GM19455 (cell line): ENCODE results near the gene PPARA.

Experiments used
- ATAC-seq: cut with Tn5 transposase; IDR thresholded peaks from one replicate; pipeline ENCODE4 v1.9.1; 2021; ENCODE audit not compliant: unreplicated experiment

Gene PPARA

DNA sequence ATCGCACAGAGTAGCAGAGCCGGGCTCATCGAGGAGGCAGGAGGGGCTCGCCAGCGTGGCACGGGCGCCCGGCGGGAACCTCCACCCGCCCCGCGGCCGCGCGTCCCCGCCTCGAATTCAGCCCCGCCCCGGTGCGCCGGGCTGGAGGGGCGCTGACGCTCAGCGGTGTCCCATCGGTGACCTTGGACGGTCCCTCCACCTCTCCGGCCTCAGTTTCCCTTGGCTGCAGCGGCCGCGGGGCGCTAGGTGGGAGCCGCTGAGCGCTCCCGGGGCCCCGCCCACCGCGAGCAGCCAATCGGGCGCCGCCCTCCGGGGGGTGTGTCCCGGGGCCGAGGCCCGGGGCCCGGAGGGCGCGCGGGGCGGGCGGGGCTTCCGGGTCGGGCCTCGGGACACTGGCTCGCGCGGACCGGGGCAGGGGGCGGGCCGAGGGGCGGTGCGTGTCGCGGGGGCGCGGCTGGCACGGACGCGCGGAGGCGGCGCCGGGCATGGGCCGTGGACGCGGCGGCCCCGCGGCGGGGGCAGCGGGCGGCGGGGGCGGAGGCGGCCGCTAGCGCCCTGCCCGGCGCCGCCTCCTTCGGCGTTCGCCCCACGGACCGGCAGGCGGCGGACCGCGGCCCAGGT, at the start of gene PPARA:
PPARA (plus strand) TSS at position 493 of the 621 bp plus-strand sequence. CDS start 47,858 bp downstream, outside the sequence.
- ATAC-seq: peak; percentile 60

DNA sequence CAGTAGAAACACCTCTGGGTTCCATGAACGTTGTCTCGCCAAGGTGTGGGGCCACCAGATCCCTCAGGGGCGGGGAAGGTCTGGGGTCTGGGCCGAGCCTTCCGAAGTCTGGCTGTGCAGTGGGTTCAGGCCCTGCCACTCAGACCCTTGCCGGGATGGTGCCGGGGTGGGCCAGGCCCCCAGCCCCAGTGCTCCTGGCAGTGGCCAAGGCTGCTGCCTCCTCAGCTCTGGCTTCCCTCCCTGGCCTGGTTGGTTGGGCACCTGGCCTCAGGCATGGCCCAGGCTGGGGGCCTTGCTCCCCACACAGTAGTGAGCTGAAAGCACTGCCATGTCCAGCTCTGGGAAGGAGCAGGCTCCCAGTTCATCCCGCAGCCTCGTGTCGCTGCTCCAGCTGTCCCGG, 48.2 kb upstream of the PPARA start:
- ATAC-seq: no peak

DNA sequence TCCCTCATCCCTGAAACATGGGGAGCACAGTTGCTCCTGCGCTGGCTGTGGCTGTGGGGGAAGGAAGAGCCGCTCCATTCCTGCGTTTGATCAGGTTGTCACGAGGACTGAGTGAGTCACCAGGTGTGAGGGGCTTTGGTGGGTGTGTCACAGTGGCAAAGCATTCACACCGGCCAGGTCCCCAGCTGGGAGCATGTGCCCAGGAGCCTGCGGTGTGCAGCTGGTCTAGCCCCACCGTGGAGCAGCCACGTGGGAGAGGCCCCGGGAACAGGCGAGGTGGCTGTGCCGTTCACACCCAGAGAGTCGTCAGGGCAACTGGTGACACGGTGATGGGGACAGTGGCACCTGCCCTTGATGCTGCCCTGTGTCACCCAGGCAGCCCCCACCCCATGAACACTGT, 47.6 kb upstream of the PPARA start:
- no peak for ATAC-seq

DNA sequence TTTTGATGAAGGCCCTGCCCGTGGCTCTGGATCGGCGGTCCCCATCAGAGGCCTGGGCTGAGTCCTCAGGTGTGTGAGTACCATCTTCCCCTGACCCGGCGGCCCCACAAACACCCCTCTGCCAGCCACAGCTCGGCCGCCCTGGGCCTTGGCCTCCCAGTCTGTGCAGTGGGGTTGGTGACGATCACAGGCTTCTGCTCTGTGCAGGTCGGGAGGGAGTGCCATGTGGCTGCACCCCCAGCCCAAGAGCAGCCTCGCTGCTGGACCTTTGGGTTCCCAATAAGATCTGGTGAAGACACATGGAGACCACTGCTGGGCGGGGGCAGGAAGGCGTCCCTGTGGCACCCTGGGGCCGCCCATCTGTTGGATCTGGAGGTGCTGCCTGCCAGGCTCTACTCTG, 47.1 kb upstream of the PPARA start:
- ATAC-seq: no peak

DNA sequence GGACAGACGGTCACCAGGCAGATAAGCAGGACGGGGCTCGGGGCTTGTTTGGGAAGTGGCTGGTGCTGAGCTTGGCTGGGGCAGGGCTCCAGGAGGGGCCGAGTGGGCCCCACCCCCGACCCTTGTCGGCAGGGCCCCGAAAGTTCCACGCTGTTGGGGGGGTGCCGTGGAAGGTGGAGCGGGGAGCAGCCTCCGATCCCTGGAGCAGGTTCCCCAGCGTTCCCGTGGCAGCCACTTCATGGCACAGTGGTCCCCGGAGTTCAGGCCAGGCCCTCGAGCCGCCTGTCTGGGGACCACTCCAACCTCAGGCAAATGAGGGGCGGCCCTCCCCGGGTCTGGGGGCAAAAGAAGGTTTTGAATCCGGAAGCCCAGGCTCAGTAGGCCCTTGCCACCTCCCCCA, 46.7 kb upstream of the PPARA start:
- no peak for ATAC-seq

DNA sequence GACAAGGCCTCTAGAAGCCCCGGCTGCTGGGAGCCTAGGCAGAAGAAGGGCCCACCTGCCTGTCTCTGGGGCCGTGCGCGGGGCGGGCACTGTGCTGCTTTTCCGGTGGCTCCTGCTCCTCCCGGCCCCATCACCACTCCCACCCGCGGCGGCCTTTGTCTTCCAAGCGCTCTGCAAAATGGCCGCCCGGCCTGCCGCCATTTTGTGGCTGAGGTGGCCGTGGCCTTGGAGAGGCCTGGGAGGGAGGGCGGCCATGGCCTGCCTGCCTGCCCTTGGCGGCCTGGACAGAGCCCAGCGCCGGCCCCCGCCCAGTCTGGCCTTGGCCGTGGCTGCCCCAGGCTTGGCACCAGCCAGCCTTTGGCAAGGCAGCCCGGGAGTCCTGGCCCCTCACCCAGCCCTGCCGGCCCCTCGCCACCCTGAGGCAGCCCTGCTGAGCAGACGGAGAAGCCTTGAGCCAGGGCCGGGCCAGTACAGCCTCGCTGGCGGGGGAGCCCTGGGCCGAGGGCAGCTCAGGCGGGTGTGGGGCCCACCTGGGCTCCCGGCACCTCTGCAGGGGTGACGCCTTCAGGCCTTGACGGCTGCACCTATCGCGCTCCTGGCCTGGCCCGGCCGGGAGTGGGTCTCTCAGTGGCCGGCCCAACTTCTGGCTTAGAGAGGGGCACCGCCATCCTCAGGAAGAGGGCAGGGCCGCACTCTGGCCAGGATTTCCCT, 46.0 kb upstream of the PPARA start:
- no peak for ATAC-seq

DNA sequence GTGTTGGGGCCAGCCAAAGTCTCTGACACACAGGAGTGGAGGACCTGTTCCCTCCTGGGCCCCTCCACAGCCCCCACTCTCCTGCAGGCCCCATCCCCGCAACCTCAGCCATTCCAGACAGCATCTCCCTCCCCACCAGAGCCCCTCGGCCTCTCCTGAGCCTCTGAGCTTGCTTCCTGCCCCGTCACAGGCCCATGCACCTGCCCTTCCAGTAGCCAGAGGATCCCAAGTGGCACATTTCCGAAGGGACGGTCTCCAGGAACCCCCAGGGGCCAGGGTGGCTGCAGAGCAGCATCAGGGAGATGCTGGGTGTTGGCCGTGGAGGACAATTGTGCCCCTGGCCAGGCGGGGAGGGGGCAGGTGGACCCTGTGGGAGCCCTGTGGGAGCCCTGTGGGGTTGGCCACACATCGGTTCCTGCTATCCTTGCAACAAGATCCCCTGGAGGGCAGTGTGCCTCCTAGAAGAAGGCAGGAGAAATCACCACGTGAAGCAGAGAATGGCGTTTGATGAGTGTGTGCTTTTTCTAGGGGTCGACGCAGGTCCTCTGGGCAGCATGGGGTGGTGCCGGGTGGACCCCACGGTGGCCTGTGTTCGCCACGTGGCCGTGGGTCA, 45.3 kb upstream of the PPARA start:
- no peak for ATAC-seq

DNA sequence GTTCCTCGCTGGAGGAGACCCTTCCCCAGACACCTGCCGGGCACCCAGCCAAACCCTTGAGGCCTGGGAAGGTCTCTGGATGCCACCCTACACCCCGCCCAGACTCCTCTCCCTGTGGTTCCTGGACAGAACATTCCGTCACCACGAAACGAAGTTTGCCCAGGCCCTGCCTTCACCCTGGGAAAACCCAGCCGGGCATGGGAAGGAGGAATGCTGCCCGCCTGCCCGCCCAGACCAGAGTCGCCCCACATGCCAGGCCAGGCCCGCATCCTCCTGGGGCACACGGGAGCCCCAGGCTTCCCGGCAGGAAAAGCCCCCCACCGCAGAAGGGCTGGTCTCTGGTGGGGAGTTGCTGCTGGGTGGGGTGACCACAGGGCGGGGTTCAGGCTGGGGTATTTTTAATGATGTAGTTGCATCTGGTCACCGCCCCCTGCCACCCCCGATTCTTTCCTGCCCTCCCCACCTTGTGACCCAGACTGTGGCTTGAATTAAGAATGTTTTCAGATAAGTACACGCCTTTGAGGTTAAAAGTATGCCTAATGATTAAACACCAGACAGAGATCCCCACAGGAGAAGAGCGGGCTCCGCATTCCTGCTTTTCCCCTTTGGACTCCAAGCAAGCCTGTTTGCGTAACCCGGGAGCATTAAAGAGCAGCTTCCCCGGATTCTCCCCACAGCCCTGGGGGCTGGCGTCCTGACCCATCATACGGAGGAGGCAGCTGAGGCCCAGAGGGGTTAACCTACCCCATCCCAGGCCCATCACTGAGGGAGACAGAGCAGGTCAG, 44.6 kb upstream of the PPARA start:
- ATAC-seq: no peak

DNA sequence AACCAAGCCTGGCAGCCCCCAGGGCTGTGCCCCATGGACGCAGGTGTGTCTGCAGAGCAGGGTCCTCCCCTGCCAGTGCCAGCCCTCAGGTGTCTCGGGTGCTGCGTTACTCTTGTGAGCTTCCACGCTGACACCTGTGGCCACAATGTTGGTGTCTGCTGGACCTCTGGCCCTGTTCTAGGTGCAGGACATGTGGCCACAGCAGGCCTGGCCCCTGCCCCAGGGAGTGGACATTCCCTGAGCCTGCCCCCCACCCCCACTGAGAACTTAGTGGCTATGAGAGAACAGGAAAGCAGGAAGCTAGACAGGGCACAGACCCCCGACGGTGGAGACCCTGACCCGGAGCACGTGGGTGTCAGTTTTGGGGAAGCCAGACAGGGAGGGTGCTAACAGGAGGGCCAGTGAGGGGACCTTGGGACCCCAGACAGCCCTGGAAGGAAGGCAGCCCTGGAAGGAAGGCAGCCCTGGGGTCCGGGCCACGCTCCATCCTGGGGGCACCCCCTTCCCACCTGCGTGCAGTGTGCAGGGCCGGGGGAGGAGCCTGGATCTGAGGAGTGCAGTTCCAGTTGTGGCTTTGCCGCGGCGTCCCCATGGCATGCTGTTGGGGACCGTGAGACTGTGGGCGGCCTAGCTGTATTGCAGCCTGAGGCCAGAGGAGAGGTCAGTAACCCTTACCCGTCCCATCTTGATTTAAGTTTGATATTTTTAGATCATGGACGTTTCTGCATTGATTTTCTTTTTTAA, 43.9 kb upstream of the PPARA start:
- no peak for ATAC-seq

DNA sequence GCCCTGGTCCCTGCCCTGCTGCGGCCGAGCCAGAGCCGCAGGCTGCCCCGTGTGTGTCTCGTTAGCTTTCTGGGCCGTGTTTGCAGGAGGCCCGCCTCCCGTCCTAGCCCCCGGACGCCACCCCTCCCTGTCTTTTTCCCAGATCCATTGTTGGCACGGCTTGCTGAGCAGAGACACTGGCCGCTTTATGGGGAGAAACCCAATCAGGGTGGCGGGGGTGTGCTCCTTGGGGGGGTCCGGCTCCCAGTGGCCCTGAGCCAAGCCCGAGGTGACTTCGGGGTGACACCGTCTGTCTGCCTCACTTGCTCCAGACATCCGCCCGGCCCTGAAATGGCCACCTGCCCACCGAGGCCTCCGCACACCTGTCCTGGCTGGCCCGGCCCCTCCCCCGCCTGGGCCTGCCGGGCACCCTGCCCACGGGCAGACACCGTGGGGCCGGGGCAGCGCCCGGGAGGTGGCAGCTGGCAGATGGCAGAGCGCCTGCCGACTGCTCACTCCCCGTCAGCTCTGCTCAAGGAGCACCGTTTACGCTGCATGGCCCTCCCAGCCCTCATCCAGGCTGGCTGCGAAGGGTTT, 43.1 kb upstream of the PPARA start:
- no peak for ATAC-seq

DNA sequence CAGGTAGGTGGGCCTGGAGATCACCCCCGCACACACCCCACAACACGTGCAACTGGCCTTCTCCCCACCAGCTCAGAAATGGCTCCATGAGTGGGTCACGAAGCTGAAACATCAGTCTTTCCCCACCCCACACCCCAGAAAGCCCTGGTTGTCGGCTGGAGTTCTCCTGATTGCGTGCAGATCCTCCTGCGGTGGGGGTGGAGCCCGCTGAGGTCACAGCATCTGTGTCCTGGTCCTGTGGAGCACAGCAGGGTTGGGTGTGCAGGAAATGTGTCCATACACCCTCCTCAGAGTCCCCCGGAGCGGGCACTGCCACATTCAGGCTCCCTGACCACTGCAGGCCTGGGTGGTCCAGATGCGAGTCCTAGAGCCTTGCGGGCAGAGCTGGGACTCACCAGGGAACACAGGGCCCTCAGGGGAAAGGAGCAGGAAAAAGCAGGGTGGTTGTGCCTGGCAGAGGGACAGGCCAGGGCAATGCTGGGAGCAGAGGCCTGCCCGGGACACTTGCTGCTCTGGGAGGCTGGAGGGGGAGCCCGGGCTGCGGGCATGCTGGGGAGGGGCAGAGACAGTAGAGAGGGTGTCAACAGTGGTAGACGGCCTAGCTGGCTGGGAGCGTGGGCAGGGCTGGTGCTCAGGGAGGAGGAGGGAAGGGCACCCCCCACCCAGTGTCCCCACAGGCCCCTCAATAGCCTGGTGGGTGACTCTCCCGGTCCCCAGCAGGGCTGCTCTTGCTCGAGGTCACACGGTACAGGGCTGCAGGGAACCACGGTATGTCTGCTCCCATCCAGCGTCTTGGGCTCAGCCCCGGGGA, 42.4 kb upstream of the PPARA start:
- ATAC-seq: no peak

DNA sequence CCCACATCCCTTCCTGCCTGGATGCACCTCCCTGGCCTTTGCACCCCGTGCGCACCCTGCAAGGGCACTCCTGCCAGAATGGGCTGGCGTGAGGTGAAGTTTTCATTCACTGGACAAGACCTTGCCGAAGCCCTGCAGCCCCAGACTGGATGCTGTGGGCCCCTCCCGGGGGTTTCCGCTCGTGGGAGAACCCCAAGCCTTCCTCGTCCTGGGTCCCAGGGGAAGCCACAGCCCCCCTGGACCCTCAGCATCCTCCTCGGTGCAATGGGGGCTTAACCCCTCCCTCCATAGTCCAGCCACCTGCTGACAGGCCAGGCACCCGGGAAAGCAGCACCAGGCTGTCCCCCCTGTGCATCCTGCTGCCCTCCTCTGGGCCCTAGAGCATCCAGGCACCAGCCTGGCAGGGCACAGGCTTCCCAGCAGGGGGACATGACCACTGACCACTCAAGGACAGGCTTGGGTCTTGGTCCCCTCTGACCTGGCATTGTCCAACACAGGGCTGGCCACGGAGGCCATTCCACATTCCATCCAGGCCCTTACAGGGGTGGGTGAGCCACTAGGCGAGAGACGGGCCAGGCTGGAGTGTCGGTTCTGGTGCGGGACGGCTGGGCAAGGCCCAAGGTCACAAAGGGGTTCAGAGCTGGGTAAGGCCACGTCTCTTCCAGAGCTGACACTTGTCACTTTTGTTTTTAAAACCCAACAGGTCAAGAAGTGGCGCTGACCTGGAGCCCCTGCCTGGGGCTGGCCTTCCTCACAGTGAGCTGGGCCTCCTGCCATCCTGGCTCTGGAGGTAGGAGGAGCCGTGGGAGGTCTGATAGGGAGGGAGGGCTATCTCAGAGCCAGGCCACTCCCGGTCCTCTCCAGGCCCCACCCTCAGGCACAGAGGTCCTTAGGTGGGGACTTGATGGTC, 41.5 kb upstream of the PPARA start:
- no peak for ATAC-seq

DNA sequence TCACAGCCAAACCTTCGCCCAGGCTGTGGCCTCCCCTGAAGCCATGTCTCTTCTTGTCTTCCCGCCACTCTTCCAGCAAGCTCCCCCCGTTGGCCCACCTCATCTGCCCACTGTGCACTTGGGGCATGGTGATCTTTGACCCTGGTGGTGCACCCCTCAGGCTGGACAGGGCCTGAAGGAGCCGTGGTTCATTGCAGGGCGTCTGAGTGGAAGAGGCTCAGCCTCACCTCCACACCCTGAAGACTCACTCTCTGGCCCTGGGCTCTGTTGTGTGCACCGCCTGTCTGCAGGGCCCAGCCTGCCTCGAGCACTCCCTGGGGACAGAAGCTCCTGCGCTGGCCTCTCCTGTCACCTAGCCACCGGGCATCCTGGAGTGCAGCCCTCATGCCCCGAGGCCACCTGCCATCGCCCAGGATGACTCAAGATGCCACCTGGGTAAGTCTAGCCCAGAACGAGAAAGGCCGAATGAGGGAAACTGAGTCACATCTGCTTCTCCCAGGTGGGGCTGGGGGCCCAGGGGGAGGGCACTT, 40.8 kb upstream of the PPARA start:
- no peak for ATAC-seq

DNA sequence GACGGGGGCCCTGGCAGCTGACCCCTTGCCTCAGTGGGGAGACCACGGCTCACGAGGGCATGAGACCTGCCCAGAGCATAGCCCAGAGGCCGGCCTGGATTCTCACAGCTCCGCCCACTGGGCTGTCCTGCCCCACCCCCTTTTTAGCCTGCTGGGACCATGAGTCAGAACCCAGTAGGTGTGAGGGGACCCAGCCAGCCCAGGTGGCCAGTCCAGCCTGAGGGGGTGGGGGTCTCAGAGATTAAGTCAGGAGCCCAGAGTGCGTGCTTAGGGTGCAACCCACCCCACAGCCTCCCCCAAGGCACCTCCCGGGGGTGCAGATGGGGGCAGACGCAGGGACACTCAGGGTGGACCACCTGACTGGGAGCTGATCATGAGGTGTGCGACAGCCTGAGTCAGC, 40.1 kb upstream of the PPARA start:
- no peak for ATAC-seq

DNA sequence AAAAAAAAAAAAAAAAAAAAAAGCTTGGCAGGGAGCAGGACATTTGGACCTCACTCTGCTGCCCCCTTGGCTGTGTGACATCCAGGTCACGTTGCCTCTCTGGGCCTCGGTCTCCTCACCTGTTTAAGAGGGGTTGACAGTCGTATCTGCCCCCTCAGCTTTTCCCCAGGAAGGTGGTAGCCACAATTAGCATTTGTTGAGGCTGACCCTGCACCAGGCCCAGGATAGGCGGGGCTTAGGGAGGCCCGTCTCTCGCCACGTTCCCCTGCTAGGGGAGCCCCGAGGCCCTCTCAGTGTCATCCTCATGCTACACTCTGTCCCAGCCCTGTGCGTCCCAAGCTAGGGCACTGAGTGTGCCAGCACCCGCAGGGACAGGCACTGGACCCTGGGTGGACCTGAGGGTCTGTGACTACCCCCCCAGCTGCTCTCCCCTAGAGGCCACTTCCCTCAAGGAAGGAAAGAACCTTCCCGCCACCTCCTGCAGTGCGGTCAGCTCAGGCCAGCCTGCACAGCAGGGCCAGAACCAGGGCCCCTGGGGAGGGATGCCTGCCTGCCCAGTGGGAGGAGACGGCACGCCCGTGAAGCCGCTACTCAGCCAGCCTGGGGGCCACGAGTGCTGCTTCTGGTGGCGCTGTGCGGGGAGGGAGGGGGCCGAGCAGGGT, 38.5 kb upstream of the PPARA start:
- ATAC-seq: no peak

DNA sequence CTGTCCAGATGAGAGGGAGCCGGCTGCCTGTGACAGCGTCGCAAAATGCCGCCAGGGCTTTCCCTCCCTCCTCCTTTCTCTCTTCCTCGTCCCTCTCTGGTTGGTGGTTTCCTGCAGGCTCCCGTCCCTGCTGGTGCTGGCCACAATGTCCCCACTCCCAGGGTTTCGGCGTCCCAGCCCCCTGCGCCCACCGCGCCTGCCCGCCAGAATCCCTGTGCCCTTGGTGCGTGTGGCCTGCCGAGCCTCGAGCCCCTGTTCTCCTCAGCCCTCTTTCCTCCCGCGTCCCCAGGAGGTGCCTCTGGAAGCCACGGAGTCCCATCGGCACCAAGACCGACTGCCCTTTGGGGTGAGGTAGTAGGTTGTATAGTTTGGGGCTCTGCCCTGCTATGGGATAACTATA, 37.9 kb upstream of the PPARA start:
- ATAC-seq: no peak

DNA sequence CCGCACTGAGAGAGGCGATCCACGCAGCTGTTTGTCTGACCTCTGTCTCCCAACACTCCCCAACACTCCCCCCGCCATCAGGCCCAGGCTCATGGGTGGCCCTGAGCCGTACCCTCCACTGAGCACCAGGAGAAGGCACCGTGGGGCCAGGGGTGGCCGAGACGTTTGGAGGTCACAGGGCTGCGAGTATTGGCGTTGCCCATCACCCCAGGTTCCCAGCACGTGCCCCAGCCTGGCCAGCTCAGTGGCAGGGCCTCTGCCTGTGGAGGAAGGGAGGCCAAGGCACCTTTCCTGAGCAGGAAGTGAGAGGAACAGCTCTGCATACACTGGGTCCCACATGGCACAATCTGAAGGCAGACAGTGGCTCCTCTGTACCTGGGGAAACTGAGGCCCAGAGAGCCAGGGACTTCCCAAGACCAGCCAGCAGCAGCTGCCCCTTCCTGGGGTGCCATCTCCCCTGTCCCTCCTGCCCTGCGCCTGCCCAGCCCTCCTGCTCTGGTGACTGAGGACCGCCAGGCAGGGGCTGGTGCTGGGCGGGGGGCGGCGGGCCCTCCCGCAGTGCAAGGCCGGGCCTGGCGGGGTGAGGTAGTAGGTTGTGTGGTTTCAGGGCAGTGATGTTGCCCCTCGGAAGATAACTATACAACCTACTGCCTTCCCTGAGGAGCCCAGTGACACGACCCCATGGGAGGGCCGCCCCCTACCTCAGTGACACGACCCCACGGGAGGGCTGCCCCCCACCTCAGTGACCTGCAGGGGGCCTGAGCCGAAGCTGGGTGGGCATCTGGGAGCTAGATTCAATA, 37.0 kb upstream of the PPARA start:
- ATAC-seq: no peak
